ENCODE measurements around the gene TBC1D16. TPM values are rescaled to one million over a fixed set of nuclear protein-coding genes. Genes with fewer than 3 reads are reported as not detected.

TBC1D16 gene
- total RNA-seq, 3 donors from 2014 or later (not counting 1 experiment from before 2014, with no cell fraction given) = 0.49 to 1.00 (median 0.65) TPM

DNA sequence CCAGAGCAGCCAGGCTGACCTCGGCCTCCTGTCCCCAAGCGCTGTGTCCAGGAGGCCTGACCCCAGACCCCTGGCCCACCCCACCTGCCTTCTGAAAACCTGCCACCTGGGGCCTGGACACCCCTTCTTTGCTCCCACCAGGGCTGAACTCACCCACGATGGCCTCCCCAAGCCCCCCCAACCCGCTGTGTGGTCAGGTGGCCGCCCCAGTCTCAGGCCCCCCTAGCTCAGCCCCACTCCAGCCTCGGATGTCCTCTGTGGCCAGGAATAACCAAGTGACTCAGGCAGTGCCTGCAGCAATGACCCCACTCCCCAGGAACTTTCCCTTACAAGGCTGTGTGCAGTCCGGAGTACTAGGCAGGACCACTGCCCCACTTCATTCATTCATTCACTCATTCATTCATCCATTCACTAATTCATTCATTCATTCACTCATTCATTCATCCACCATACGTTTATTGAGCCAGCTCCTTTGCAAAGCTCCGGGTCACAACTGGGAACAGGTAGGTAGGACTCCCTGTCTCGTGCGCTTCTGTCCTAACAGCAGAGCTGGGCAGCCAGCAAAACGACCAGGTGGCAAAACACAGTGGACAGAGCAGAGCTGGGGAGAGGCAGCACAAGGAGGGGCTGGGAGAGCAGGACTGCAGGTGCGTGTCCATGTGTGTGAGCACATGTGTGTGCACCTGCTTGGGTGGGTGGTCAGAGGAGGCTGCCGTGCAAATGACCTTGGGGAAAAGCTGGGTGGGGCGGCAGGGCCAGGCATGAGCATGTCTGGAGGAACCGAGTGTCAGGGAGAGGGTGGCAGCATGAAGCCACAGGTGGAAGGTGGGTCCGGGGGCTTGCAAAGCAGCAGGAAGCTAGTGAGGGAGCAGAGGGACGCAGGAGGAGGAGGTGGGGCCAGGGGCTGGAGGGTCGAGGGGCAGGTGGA lies 120.6 kb downstream of the TBC1D16 start:
- no peaks in the 10 kb centered on the region for H3K36me3 ChIP-seq (ENCODE audit: control insufficient read depth, insufficient read depth, low read length)
- H3K9me3 Mint-ChIP-seq = no peaks in the 10 kb centered on the region
- H3K27me3 ChIP-seq (ENCODE audit: control insufficient read depth, insufficient read depth, low read length) = no peaks in the 10 kb centered on the region
- peaks cover 9 to 16% of the 10 kb centered on the region in 2 donors for H3K27me3 Mint-ChIP-seq (ENCODE audit: low read depth in 2 of 2)
- H3K9me3 ChIP-seq (ENCODE audit: control insufficient read depth, insufficient read depth, low read length) = no peaks in the 10 kb centered on the region
- no peak overlapping the region for H3K27ac Mint-ChIP-seq
- H3K4me3 ChIP-seq (ENCODE audit: low read length) = no peak overlapping the region
- 76% methylated on average over 19 of the region's 19 CpGs for WGBS (ENCODE audit: insufficient coverage)
- no peak for DNase-seq
- intact Hi-C loops (cut with micrococcal nuclease) = loop anchor here (10.0 kb wide), 1 partner anchor 130 kb away; no protein-coding TSS in a partner anchor
- ATAC-seq = no peak
- H3K4me1 Mint-ChIP-seq = no peaks in the 10 kb centered on the region
- no peaks in the 10 kb centered on the region for H3K4me1 ChIP-seq (ENCODE audit: control insufficient read depth, insufficient read depth, low read length)
- H3K27ac ChIP-seq (ENCODE audit: low read length) = no peak overlapping the region
- H3K4me3 Mint-ChIP-seq = no peak overlapping the region
- TF ChIP-seq, protein P1, sequence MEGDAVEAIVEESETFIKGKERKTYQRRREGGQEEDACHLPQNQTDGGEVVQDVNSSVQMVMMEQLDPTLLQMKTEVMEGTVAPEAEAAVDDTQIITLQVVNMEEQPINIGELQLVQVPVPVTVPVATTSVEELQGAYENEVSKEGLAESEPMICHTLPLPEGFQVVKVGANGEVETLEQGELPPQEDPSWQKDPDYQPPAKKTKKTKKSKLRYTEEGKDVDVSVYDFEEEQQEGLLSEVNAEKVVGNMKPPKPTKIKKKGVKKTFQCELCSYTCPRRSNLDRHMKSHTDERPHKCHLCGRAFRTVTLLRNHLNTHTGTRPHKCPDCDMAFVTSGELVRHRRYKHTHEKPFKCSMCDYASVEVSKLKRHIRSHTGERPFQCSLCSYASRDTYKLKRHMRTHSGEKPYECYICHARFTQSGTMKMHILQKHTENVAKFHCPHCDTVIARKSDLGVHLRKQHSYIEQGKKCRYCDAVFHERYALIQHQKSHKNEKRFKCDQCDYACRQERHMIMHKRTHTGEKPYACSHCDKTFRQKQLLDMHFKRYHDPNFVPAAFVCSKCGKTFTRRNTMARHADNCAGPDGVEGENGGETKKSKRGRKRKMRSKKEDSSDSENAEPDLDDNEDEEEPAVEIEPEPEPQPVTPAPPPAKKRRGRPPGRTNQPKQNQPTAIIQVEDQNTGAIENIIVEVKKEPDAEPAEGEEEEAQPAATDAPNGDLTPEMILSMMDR (IDR thresholded peaks at IDR 0.05) = no peak
- H3K36me3 Mint-ChIP-seq = no peaks in the 10 kb centered on the region

GRCh38 chr17:79913896-79914812 lies 121.5 kb downstream of the TBC1D16 start:
- Mint-ChIP-seq H3K27ac (no peak overlapping the region), H3K9me3 (no peaks in the 10 kb centered on the region), H3K27me3 (ENCODE audit: low read depth in 2 of 2) (peaks cover 8 to 21% of the 10 kb centered on the region in 2 donors), H3K4me1 (no peaks in the 10 kb centered on the region), H3K4me3 (no peak overlapping the region), H3K36me3 (no peaks in the 10 kb centered on the region)
- Histone ChIP-seq H3K27ac (ENCODE audit: low read length) (no peak overlapping the region), H3K4me3 (ENCODE audit: low read length) (no peak overlapping the region), H3K9me3 (ENCODE audit: control insufficient read depth, insufficient read depth, low read length) (no peaks in the 10 kb centered on the region), H3K36me3 (ENCODE audit: control insufficient read depth, insufficient read depth, low read length) (no peaks in the 10 kb centered on the region), H3K27me3 (ENCODE audit: control insufficient read depth, insufficient read depth, low read length) (no peaks in the 10 kb centered on the region), H3K4me1 (ENCODE audit: control insufficient read depth, insufficient read depth, low read length) (no peaks in the 10 kb centered on the region)
- TF ChIP-seq, protein P1 (IDR thresholded peaks at IDR 0.05) = no peak
- intact Hi-C loops (cut with micrococcal nuclease) = loop anchor here (10.0 kb wide), 1 partner anchor 129 kb away; no protein-coding TSS in a partner anchor
- 88% methylated on average over 20 of the region's 20 CpGs for WGBS (ENCODE audit: insufficient coverage)
- ATAC-seq (no peak), DNase-seq (no peak)

DNA sequence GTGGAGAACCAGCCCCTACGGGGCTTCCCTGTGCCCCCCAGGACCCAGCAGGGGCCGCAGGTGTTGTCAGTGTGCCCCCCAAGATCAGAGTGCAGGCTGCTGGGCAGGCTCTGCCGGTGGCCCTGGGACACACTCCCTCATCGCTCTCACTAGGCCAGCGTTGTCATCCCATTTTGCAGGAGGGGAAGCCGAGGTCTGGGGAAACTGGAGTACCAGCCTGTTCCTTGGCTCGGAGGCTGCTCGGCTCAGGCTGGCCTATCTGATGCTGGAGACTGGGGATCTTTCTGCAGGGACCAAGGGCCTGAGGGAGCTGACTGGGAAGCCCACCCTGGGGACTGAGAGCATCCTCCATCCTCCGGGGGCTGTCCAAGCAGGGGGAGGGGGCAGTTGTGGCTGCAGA lies 122.2 kb downstream of the TBC1D16 start:
- ATAC-seq (no peak), DNase-seq (no peak)
- Mint-ChIP-seq H3K9me3 (no peaks in the 10 kb centered on the region), H3K27me3 (ENCODE audit: low read depth in 2 of 2) (peaks cover 7 to 21% of the 10 kb centered on the region in 2 donors), H3K4me3 (no peak overlapping the region), H3K36me3 (no peaks in the 10 kb centered on the region), H3K4me1 (no peaks in the 10 kb centered on the region), H3K27ac (no peak overlapping the region)
- TF ChIP-seq, protein P1 (IDR thresholded peaks at IDR 0.05) = no peak
- Histone ChIP-seq H3K9me3 (ENCODE audit: control insufficient read depth, insufficient read depth, low read length) (no peaks in the 10 kb centered on the region), H3K4me3 (ENCODE audit: low read length) (no peak overlapping the region), H3K4me1 (ENCODE audit: control insufficient read depth, insufficient read depth, low read length) (no peaks in the 10 kb centered on the region), H3K36me3 (ENCODE audit: control insufficient read depth, insufficient read depth, low read length) (no peaks in the 10 kb centered on the region), H3K27ac (ENCODE audit: low read length) (no peak overlapping the region), H3K27me3 (ENCODE audit: control insufficient read depth, insufficient read depth, low read length) (no peaks in the 10 kb centered on the region)
- intact Hi-C loops (cut with micrococcal nuclease) = loop anchor here (10.0 kb wide), 1 partner anchor 129 kb away; no protein-coding TSS in a partner anchor
- WGBS (ENCODE audit: insufficient coverage) = 91% methylated on average over 9 of the region's 9 CpGs
